GM10266 (cell line): ENCODE measurements around the gene DROSHA.

ENCODE experiments used
- DNase-seq: peaks from one replicate; pipeline ENCODE4 v3.0.0; 2012; ENCODE audit errors: extremely low spot score
- CTCF ChIP-seq: IDR thresholded peaks from 2 replicates; pipeline ENCODE4 v1.5.1; 2012; ENCODE audit warnings: mild to moderate bottlenecking, low read depth; ENCODE audit not compliant: control insufficient read depth, insufficient read depth; ENCODE audit errors: missing control alignments

The DROSHA gene

GRCh38 chr5:31471040-31471439 is 60.9 kb downstream of the DROSHA start:
- TF ChIP-seq CTCF = no peak
- no peak for DNase-seq

GRCh38 chr5:31470608-31471007 is 61.3 kb downstream of the DROSHA start:
- TF ChIP-seq CTCF = no peak
- no peak for DNase-seq

DNA sequence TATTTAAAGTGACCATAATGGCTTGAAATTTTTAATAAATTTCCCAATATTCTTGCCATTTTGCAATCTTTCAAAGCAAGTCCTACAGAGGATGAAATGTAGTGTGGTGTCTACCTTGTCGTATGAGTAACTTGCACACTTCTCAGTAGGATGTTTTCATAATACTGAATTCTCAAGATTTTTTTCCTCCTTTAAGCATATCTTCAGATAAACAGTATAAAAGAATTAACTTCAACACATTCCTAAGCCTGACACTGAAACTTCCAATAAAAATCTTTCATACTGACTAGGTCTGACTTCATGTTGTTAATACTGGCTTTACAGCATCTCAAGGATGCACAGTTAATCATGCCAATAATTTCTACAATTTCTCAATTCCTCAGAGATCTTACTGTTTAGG is 62.0 kb downstream of the DROSHA start:
- no peak for TF ChIP-seq CTCF
- DNase-seq = no peak

DNA sequence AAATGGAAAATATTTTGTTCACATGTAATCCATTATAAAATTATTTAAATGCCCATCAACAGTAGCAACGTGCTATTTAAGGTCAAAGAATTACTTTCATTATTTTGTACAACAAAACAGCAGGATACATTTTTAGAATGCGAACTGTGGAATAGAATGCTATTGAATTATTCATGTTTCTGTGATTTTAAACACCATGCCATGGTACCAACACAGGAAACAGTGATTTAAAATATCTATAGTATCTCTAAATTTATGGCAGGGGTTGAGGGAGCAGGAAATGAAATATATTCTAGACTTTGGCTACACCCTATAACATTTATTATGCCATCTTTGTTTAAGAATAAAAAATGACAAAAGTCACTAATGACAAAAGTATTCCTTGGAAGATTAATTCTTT is 62.4 kb downstream of the DROSHA start:
- no peak for DNase-seq
- no peak for TF ChIP-seq CTCF

GRCh38 chr5:31465291-31465690 is 66.6 kb downstream of the DROSHA start:
- DNase-seq = no peak

GRCh38 chr5:31464081-31464480 is 67.8 kb downstream of the DROSHA start:
- no peak for TF ChIP-seq CTCF
- no peak for DNase-seq

More at GRCh38 chr5:31465291-31465690, 66.6 kb downstream of the DROSHA start:
- TF ChIP-seq CTCF = no peak

- DNase-seq = no peak
- no peak for TF ChIP-seq CTCF
Measured at GRCh38 chr5:31463351-31463750, 68.5 kb downstream of the DROSHA start.
